ENCODE results near the gene GNG10.

Gene GNG10

DNA sequence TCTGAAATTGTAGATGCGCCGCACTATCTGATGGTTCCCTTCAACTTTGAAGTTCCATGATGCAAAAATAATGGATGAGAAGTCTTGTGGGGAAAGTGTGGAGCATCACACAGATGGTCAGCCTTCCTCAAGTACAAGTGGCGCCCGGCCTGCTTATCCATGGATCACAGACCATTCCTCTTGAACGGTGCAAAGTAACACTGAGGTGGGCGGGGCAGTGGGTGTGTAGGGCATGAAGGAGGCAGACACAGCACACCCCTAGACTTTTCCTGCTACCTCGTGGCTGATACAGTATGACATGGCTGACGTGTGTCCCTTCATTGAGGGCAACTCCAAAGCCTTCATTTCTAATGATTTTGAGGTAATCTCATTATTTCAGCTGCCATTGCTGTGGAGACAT lies 2.5 kb upstream of the GNG10 start:
- Histone ChIP-seq H3K4me3 (ENCODE audit: low read depth, low read length) (no peak overlapping the region), H3K9me3 (ENCODE audit: control insufficient read depth, insufficient read depth, low read depth, low read length) (no peaks in the 10 kb centered on the region)
- CTCF ChIA-PET: no interaction called here

DNA sequence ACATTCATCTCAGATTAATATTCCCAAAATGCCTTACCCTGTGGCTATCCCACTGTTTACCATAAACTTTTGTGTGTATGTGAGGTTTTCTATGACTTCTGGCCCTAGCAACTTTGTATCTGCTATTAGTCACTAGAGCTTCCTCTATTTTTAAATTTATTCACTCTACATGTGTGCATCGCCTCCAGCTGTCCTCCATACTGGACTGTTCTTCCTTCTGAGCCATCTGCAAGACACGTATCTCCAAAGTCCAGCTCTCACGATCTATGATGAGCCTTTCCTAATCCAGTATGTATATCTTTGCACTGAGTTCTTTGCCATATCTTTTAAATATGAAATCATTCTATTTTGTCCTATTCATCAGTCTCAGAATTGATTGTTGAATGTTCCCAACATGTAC lies 1.7 kb upstream of the GNG10 start:
- Histone ChIP-seq H3K36me3 (ENCODE audit: control insufficient read depth in 2 of 2, insufficient read depth in 1 of 2, low read length in 2 of 2) (peaks cover 0 to 15% of the 10 kb centered on the region in 2 experiments; a peak in 1 of 3 replicates), H3K4me1 (ENCODE audit: control insufficient read depth, insufficient read depth, low read length) (no peaks in the 10 kb centered on the region; the same call in 1 of the 2 replicates), H3K9me3 (ENCODE audit: control insufficient read depth, insufficient read depth, low read depth, low read length) (no peaks in the 10 kb centered on the region), H3K4me3 (ENCODE audit: low read depth, low read length) (no peak overlapping the region), H3K27ac (ENCODE audit: extremely low read depth, low read depth, low read length) (no peak overlapping the region)
- no peak for TF ChIP-seq YY2 (tag by site-specific recombination; IDR thresholded peaks at IDR 0.05)
- TF ChIP-seq ZNF473 (tag by site-specific recombination; IDR thresholded peaks at IDR 0.05): no peak
- no peak for TF ChIP-seq YY1 (tag by site-specific recombination; IDR thresholded peaks at IDR 0.05)
- no peak for TF ChIP-seq KLF9 (tag by site-specific recombination; IDR thresholded peaks at IDR 0.05; ENCODE audit: low read depth)
- TF ChIP-seq ZFP37 (tag by site-specific recombination; IDR thresholded peaks at IDR 0.05): no peak
- no peak for TF ChIP-seq ZNF544 (tag by site-specific recombination; IDR thresholded peaks at IDR 0.05)
- TF ChIP-seq ZNF610 (tag by site-specific recombination; IDR thresholded peaks at IDR 0.05; ENCODE audit: borderline replicate concordance): no peak
- TF ChIP-seq KLF1 (tag by site-specific recombination; IDR thresholded peaks at IDR 0.05): no peak
- TF ChIP-seq ZNF621 (tag by site-specific recombination; IDR thresholded peaks at IDR 0.05): no peak
- TF ChIP-seq, protein P1, sequence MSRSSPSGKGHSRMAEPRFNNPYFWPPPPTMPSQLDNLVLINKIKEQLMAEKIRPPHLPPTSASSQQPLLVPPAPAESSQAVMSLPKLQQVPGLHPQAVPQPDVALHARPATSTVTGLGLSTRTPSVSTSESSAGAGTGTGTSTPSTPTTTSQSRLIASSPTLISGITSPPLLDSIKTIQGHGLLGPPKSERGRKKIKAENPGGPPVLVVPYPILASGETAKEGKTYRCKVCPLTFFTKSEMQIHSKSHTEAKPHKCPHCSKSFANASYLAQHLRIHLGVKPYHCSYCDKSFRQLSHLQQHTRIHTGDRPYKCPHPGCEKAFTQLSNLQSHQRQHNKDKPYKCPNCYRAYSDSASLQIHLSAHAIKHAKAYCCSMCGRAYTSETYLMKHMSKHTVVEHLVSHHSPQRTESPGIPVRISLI (tag by site-specific recombination; IDR thresholded peaks at IDR 0.05): no peak
- no peak for TF ChIP-seq ZNF555 (tag by site-specific recombination; conservative IDR thresholded peaks at IDR 0.05)
- TF ChIP-seq, protein P2, sequence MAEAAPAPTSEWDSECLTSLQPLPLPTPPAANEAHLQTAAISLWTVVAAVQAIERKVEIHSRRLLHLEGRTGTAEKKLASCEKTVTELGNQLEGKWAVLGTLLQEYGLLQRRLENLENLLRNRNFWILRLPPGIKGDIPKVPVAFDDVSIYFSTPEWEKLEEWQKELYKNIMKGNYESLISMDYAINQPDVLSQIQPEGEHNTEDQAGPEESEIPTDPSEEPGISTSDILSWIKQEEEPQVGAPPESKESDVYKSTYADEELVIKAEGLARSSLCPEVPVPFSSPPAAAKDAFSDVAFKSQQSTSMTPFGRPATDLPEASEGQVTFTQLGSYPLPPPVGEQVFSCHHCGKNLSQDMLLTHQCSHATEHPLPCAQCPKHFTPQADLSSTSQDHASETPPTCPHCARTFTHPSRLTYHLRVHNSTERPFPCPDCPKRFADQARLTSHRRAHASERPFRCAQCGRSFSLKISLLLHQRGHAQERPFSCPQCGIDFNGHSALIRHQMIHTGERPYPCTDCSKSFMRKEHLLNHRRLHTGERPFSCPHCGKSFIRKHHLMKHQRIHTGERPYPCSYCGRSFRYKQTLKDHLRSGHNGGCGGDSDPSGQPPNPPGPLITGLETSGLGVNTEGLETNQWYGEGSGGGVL (tag by site-specific recombination; IDR thresholded peaks at IDR 0.05): no peak
- TF ChIP-seq, protein P3, sequence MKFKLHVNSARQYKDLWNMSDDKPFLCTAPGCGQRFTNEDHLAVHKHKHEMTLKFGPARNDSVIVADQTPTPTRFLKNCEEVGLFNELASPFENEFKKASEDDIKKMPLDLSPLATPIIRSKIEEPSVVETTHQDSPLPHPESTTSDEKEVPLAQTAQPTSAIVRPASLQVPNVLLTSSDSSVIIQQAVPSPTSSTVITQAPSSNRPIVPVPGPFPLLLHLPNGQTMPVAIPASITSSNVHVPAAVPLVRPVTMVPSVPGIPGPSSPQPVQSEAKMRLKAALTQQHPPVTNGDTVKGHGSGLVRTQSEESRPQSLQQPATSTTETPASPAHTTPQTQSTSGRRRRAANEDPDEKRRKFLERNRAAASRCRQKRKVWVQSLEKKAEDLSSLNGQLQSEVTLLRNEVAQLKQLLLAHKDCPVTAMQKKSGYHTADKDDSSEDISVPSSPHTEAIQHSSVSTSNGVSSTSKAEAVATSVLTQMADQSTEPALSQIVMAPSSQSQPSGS (tag by site-specific recombination; IDR thresholded peaks at IDR 0.05; ENCODE audit: low read depth): no peak
- TF ChIP-seq SCRT1 (tag by site-specific recombination; IDR thresholded peaks at IDR 0.05; ENCODE audit: borderline replicate concordance): no peak
- no peak for TF ChIP-seq ZNF146 (tag by site-specific recombination; IDR thresholded peaks at IDR 0.05)
- TF ChIP-seq, protein P4, sequence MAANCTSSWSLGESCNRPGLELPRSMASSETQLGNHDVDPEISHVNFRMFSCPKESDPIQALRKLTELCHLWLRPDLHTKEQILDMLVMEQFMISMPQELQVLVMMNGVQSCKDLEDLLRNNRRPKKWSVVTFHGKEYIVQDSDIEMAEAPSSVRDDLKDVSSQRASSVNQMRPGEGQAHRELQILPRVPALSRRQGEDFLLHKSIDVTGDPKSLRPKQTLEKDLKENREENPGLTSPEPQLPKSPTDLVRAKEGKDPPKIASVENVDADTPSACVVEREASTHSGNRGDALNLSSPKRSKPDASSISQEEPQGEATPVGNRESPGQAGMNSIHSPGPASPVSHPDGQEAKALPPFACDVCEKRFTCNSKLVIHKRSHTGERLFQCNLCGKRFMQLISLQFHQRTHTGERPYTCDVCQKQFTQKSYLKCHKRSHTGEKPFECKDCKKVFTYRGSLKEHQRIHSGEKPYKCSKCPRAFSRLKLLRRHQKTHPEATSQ (tag by site-specific recombination; IDR thresholded peaks at IDR 0.05): no peak
- ChIA-PET POLR2A (no interaction called here), CTCF (interaction anchor here (0.6 to 0.7 kb wide), 2 partner anchors 12 to 151 kb away, joined by 3 to 6 read pairs; no protein-coding TSS in a partner anchor)

More for the DNA sequence above, 2.5 kb upstream of the GNG10 start:
- POLR2A ChIA-PET: no interaction called here
- peaks cover 0 to 13% of the 10 kb centered on the region in 2 experiments; a peak in 1 of 3 replicates for H3K36me3 ChIP-seq (ENCODE audit: control insufficient read depth in 2 of 2, insufficient read depth in 1 of 2, low read length in 2 of 2)
- no peak overlapping the region for H3K27ac ChIP-seq (ENCODE audit: extremely low read depth, low read depth, low read length)
- TF ChIP-seq ZNF624 (tag by site-specific recombination; IDR thresholded peaks at IDR 0.05) (no peak), ZNF2 (tag by site-specific recombination; IDR thresholded peaks at IDR 0.05) (no peak), KLF9 (tag by site-specific recombination; IDR thresholded peaks at IDR 0.05; ENCODE audit: low read depth) (peak; percentile 67), ZNF701 (tag by site-specific recombination; IDR thresholded peaks at IDR 0.05) (no peak), ZNF596 (tag by site-specific recombination; IDR thresholded peaks at IDR 0.05) (no peak), ZNF133 (tag by site-specific recombination; IDR thresholded peaks at IDR 0.05) (peak; percentile 39; the same call in 1 of the 2 replicates), ZFHX2 (tag by site-specific recombination; conservative IDR thresholded peaks at IDR 0.05) (0 out of 2 replicates have a peak, but pooled peaks have one; percentile 12)
- TF ChIP-seq, protein P5, sequence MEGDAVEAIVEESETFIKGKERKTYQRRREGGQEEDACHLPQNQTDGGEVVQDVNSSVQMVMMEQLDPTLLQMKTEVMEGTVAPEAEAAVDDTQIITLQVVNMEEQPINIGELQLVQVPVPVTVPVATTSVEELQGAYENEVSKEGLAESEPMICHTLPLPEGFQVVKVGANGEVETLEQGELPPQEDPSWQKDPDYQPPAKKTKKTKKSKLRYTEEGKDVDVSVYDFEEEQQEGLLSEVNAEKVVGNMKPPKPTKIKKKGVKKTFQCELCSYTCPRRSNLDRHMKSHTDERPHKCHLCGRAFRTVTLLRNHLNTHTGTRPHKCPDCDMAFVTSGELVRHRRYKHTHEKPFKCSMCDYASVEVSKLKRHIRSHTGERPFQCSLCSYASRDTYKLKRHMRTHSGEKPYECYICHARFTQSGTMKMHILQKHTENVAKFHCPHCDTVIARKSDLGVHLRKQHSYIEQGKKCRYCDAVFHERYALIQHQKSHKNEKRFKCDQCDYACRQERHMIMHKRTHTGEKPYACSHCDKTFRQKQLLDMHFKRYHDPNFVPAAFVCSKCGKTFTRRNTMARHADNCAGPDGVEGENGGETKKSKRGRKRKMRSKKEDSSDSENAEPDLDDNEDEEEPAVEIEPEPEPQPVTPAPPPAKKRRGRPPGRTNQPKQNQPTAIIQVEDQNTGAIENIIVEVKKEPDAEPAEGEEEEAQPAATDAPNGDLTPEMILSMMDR (tag by site-specific recombination; IDR thresholded peaks at IDR 0.05): no peak
- no peaks in the 10 kb centered on the region; the same call in 1 of the 2 replicates for H3K4me1 ChIP-seq (ENCODE audit: control insufficient read depth, insufficient read depth, low read length)
